Measurements from ENCODE around the gene FAM13B. TPM values are rescaled to one million over a fixed set of nuclear protein-coding genes. Genes with fewer than 3 reads are reported as not detected.

The FAM13B gene
- total and polyA plus RNA-seq, 10 of the 15 experiments (the other 5 are each of a cell fraction or from before 2014, with no cell fraction given) = 3.6 to 30.0 (median 20.3) TPM

DNA sequence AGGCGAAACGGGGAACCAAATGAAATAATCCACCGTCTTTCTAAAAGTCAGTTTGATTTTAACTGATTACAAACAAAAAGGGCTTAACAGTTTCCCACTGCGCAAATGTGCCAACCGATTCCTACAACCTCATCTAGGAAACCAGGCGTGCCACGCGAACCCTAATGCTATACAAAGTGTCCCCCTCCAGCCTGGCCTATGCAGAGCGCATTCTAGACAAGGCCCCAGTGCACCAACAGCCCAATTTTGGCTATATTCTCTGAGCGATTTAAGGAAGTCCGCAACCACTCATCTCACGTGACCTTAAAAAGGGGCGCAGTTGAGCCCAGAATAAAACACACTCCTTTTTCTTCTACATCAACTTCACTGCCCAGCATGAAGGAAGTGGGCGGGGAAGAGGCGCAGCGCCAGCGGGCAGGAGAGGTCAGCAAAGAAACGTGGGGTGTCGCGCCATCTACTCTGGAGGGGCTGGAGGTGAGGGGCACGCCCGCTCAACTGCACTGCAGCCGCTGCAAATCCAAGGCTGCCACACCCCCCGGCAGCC is 779 bp downstream of the FAM13B start (continued):
- TF ChIP-seq, protein P1, sequence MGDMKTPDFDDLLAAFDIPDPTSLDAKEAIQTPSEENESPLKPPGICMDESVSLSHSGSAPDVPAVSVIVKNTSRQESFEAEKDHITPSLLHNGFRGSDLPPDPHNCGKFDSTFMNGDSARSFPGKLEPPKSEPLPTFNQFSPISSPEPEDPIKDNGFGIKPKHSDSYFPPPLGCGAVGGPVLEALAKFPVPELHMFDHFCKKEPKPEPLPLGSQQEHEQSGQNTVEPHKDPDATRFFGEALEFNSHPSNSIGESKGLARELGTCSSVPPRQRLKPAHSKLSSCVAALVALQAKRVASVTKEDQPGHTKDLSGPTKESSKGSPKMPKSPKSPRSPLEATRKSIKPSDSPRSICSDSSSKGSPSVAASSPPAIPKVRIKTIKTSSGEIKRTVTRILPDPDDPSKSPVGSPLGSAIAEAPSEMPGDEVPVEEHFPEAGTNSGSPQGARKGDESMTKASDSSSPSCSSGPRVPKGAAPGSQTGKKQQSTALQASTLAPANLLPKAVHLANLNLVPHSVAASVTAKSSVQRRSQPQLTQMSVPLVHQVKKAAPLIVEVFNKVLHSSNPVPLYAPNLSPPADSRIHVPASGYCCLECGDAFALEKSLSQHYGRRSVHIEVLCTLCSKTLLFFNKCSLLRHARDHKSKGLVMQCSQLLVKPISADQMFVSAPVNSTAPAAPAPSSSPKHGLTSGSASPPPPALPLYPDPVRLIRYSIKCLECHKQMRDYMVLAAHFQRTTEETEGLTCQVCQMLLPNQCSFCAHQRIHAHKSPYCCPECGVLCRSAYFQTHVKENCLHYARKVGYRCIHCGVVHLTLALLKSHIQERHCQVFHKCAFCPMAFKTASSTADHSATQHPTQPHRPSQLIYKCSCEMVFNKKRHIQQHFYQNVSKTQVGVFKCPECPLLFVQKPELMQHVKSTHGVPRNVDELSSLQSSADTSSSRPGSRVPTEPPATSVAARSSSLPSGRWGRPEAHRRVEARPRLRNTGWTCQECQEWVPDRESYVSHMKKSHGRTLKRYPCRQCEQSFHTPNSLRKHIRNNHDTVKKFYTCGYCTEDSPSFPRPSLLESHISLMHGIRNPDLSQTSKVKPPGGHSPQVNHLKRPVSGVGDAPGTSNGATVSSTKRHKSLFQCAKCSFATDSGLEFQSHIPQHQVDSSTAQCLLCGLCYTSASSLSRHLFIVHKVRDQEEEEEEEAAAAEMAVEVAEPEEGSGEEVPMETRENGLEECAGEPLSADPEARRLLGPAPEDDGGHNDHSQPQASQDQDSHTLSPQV (IDR thresholded peaks at IDR 0.05) = no peak
- TF ChIP-seq ZNF217 (IDR thresholded peaks at IDR 0.05) (no peak), POLR2AphosphoS2 (IDR thresholded peaks at IDR 0.05; ENCODE audit: low read depth, low read length) (no peak), NFIC (IDR thresholded peaks at IDR 0.05; ENCODE audit: low read depth, low read length) (no peak), CHD4 (IDR thresholded peaks at IDR 0.05) (no peak), KLF5 (IDR thresholded peaks at IDR 0.05; ENCODE audit: partially characterized antibody) (no peak), SIN3A (IDR thresholded peaks at IDR 0.05; ENCODE audit: low read depth, low read length) (no peak; the same call in 1 of the 2 replicates), HDAC6 (IDR thresholded peaks at IDR 0.05; ENCODE audit: unreplicated experiment) (peak; percentile 1), TARDBP (IDR thresholded peaks at IDR 0.05; ENCODE audit: borderline replicate concordance) (0 out of 2 replicates have a peak, but pooled peaks have one; percentile 51), TCF3 (IDR thresholded peaks at IDR 0.05; ENCODE audit: borderline replicate concordance, insufficient read depth, low read depth, low read length) (no peak), ZNF274 (IDR thresholded peaks at IDR 0.05; ENCODE audit: insufficient read depth, insufficient read length) (no peak), LARP7 (IDR thresholded peaks at IDR 0.05) (no peak)
- TF ChIP-seq, protein P2, sequence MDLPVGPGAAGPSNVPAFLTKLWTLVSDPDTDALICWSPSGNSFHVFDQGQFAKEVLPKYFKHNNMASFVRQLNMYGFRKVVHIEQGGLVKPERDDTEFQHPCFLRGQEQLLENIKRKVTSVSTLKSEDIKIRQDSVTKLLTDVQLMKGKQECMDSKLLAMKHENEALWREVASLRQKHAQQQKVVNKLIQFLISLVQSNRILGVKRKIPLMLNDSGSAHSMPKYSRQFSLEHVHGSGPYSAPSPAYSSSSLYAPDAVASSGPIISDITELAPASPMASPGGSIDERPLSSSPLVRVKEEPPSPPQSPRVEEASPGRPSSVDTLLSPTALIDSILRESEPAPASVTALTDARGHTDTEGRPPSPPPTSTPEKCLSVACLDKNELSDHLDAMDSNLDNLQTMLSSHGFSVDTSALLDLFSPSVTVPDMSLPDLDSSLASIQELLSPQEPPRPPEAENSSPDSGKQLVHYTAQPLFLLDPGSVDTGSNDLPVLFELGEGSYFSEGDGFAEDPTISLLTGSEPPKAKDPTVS (IDR thresholded peaks at IDR 0.05; ENCODE audit: low read depth, low read length) = no peak
- TF ChIP-seq, protein P3, sequence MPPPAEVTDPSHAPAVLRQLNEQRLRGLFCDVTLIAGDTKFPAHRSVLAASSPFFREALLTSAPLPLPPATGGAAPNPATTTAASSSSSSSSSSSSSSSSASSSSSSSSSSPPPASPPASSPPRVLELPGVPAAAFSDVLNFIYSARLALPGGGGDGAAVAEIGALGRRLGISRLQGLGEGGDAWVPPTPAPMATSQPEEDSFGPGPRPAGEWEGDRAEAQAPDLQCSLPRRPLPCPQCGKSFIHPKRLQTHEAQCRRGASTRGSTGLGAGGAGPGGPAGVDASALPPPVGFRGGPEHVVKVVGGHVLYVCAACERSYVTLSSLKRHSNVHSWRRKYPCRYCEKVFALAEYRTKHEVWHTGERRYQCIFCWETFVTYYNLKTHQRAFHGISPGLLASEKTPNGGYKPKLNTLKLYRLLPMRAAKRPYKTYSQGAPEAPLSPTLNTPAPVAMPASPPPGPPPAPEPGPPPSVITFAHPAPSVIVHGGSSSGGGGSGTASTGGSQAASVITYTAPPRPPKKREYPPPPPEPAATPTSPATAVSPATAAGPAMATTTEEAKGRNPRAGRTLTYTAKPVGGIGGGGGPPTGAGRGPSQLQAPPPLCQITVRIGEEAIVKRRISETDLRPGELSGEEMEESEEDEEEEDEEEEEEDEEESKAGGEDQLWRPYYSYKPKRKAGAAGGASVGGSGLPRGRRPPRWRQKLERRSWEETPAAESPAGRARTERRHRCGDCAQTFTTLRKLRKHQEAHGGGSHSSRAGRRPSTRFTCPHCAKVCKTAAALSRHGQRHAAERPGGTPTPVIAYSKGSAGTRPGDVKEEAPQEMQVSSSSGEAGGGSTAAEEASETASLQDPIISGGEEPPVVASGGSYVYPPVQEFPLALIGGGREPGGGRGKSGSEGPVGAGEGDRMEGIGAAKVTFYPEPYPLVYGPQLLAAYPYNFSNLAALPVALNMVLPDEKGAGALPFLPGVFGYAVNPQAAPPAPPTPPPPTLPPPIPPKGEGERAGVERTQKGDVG (CRISPR knock-in tag; IDR thresholded peaks at IDR 0.05) = no peak
- TF ChIP-seq, protein P4, sequence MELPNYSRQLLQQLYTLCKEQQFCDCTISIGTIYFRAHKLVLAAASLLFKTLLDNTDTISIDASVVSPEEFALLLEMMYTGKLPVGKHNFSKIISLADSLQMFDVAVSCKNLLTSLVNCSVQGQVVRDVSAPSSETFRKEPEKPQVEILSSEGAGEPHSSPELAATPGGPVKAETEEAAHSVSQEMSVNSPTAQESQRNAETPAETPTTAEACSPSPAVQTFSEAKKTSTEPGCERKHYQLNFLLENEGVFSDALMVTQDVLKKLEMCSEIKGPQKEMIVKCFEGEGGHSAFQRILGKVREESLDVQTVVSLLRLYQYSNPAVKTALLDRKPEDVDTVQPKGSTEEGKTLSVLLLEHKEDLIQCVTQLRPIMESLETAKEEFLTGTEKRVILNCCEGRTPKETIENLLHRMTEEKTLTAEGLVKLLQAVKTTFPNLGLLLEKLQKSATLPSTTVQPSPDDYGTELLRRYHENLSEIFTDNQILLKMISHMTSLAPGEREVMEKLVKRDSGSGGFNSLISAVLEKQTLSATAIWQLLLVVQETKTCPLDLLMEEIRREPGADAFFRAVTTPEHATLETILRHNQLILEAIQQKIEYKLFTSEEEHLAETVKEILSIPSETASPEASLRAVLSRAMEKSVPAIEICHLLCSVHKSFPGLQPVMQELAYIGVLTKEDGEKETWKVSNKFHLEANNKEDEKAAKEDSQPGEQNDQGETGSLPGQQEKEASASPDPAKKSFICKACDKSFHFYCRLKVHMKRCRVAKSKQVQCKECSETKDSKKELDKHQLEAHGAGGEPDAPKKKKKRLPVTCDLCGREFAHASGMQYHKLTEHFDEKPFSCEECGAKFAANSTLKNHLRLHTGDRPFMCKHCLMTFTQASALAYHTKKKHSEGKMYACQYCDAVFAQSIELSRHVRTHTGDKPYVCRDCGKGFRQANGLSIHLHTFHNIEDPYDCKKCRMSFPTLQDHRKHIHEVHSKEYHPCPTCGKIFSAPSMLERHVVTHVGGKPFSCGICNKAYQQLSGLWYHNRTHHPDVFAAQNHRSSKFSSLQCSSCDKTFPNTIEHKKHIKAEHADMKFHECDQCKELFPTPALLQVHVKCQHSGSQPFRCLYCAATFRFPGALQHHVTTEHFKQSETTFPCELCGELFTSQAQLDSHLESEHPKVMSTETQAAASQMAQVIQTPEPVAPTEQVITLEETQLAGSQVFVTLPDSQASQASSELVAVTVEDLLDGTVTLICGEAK (IDR thresholded peaks at IDR 0.05; ENCODE audit: borderline replicate concordance) = no peak
- TF ChIP-seq, protein P5, sequence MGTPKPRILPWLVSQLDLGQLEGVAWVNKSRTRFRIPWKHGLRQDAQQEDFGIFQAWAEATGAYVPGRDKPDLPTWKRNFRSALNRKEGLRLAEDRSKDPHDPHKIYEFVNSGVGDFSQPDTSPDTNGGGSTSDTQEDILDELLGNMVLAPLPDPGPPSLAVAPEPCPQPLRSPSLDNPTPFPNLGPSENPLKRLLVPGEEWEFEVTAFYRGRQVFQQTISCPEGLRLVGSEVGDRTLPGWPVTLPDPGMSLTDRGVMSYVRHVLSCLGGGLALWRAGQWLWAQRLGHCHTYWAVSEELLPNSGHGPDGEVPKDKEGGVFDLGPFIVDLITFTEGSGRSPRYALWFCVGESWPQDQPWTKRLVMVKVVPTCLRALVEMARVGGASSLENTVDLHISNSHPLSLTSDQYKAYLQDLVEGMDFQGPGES (IDR thresholded peaks at IDR 0.05) = no peak

All from GM12878 (cell line).